HCT116 (cell line): ENCODE measurements around the gene HCN3. TPM values are rescaled to one million over a fixed set of nuclear protein-coding genes. Genes with fewer than 3 reads are reported as not detected.

Experiments
- ATAC-seq: fragments of 200-7000 bp; cut with Tn5 transposase; 2 replicates; pipeline ENCODE4 v1.9.1; 2020; ENCODE audit warnings: mild to moderate bottlenecking, moderate library complexity
- BruUV-seq: library from RNA; stranded (reverse); fragments of 400-500 nt; replicated peaks from 2 replicates; lab custom pipeline; 2021; lab: Mats Ljungman, UMichigan
- CTCF ChIA-PET: fragments of 300-600 bp; sonication (Branson Sonifier 250); formaldehyde crosslinking; loops from one replicate; lab custom pipeline; 2021; ENCODE audit warnings: antibody characterized with exemption; lab: Charles Lee
- POLR2A ChIA-PET: fragments of 300-600, 350-600 bp; sonication (Branson Sonifier 250); formaldehyde crosslinking; loops from one replicate; lab custom pipeline; 2021; ENCODE audit warnings: antibody characterized with exemption; lab: Charles Lee
- RAD21 ChIA-PET, 2 experiments: fragments of 300-600 bp; sonication (Branson Sonifier 250); formaldehyde crosslinking; loops; one replicate each; lab custom pipeline; 2023; ENCODE audit warnings: low total read pairs in 2 of 2; ENCODE audit not compliant: uncharacterized antibody in 2 of 2, unreplicated experiment in 2 of 2, low non-redundant PET in 1 of 2; lab: Charles Lee
- DNase-seq: peaks from one replicate; pipeline ENCODE4 v3.0.0-alpha.2; 2010; ENCODE audit warnings: low read depth, low spot score
- H2AFZ ChIP-seq: fragments of 200-600 bp; shearing (Covaris generic), sonication (generic); 2 replicates; pipeline ENCODE4 v1.6.1; 2017; ENCODE audit warnings: low read depth, mixed run types, mixed read lengths, antibody characterized with exemption, low read length; ENCODE audit not compliant: poor library complexity, severe bottlenecking
- H3K27ac ChIP-seq: 2 replicates; pipeline ENCODE4 v1.5.1; 2012; ENCODE audit warnings: low read depth, low read length
- H3K27me3 ChIP-seq: fragments of 200-600 bp; sonication (generic); 2 replicates; pipeline ENCODE4 v1.6.1; 2016; ENCODE audit warnings: mixed run types, low read length, mixed read lengths; ENCODE audit not compliant: insufficient read depth
- H3K36me3 ChIP-seq, 2 experiments: fragments of 200-500 bp in 1 of 2; fragments of 200-600 bp in 1 of 2; sonication (Bioruptor generic) in 1 of 2; sonication (generic) in 1 of 2; 2 replicates each; pipeline versions ENCODE4 v1.5.1 to v1.6.1; 2014 to 2016; ENCODE audit warnings: low read length in 2 of 2, inconsistent platforms in 1 of 2, mixed read lengths in 1 of 2, mixed run types in 1 of 2; ENCODE audit not compliant: insufficient read depth in 2 of 2, control insufficient read depth in 1 of 2
- H3K4me1 ChIP-seq, 2 experiments: fragments of 200-600 bp in 1 of 2; sonication (generic) in 1 of 2; 2 replicates each; pipeline versions ENCODE4 v1.5.1 to v1.6.1; 2012 to 2017; ENCODE audit warnings: low read length in 2 of 2, inconsistent platforms in 1 of 2, mild to moderate bottlenecking in 1 of 2, mixed read lengths in 1 of 2, mixed run types in 1 of 2, moderate library complexity in 1 of 2; ENCODE audit not compliant: insufficient read depth in 2 of 2, control insufficient read depth in 1 of 2
- H3K4me2 ChIP-seq: fragments of 200-600 bp; sonication (generic); 2 replicates; pipeline ENCODE4 v1.6.1; 2017; ENCODE audit warnings: mixed run types, low read length, mixed read lengths
- H3K4me3 ChIP-seq, 2 experiments: fragments of 200-600 bp in 1 of 2; sonication (generic) in 1 of 2; replicated peaks in 1 of 2; 2 replicates each; pipeline ENCODE4 v1.5.1; 2011 to 2016; ENCODE audit warnings: low read length in 2 of 2, control low read depth in 1 of 2, low read depth in 1 of 2, mild to moderate bottlenecking in 1 of 2, mixed read lengths in 1 of 2, mixed run types in 1 of 2
- H3K79me2 ChIP-seq: fragments of 200-600 bp; sonication (generic); 2 replicates; pipeline ENCODE4 v1.6.1; 2017; ENCODE audit warnings: mild to moderate bottlenecking, mixed run types, low read length, moderate library complexity, mixed read lengths; ENCODE audit not compliant: insufficient read depth
- H3K9ac ChIP-seq: fragments of 200-600 bp; sonication (generic); 2 replicates; pipeline ENCODE4 v1.6.1; 2016; ENCODE audit warnings: low read length, mixed read lengths
- H3K9me2 ChIP-seq: fragments of 200-600 bp; sonication (generic), shearing (Covaris generic); 2 replicates; pipeline ENCODE4 v1.6.1; 2017; ENCODE audit warnings: mixed run types, mild to moderate bottlenecking, moderate library complexity; ENCODE audit not compliant: insufficient read depth
- H3K9me3 ChIP-seq, 2 experiments: fragments of 200-500 bp in 1 of 2; fragments of 200-600 bp in 1 of 2; sonication (Bioruptor generic) in 1 of 2; sonication (generic) in 1 of 2; 2 replicates each; pipeline ENCODE4 v1.6.1; 2014 to 2017; ENCODE audit warnings: low read length in 2 of 2, mixed read lengths in 2 of 2, inconsistent platforms in 1 of 2, low read depth in 1 of 2, mild to moderate bottlenecking in 1 of 2, mixed run types in 1 of 2, moderate library complexity in 1 of 2; ENCODE audit not compliant: control insufficient read depth in 1 of 2, insufficient read depth in 1 of 2
- H4K20me1 ChIP-seq: fragments of 200-600 bp; sonication (generic), shearing (Covaris generic); 2 replicates; pipeline ENCODE4 v1.6.1; 2017; ENCODE audit warnings: mixed run types, mild to moderate bottlenecking, moderate library complexity; ENCODE audit not compliant: insufficient read depth
- CTCF ChIP-seq, 3 experiments: fragments of 200-600 bp in 1 of 3; sonication (generic) in 1 of 3; IDR thresholded peaks in 2 of 3; conservative IDR thresholded peaks in 1 of 3; 2 replicates each; pipeline ENCODE4 v1.5.1; 2012 to 2017; ENCODE audit warnings: low read depth in 2 of 3, low read length in 2 of 3, antibody characterized with exemption in 1 of 3, borderline replicate concordance in 1 of 3, control low read depth in 1 of 3, mild to moderate bottlenecking in 1 of 3, mixed read lengths in 1 of 3, mixed run types in 1 of 3, moderate library complexity in 1 of 3; ENCODE audit not compliant: insufficient read depth in 1 of 3
- MAX ChIP-seq: IDR thresholded peaks from 2 replicates; pipeline ENCODE4 v1.6.1; 2012
- intact Hi-C: fragments of 100-400 bp; cut with micrococcal nuclease; formaldehyde crosslinking; loops from 2 replicates; pipeline ENCODE4 v1.10.0; 2022
- total RNA-seq: library from RNA; stranded (reverse); gene quantifications from one replicate; pipeline ENCODE4 v1.2.1, GENCODE V29; 2021; ENCODE audit not compliant: unreplicated experiment

The HCN3 gene
- total RNA-seq, 1 experiment from 2014 or later, result 8.5 TPM

GRCh38 chr1:155261493-155261851, 15.8 kb upstream of the HCN3 start:
- H3K79me2 ChIP-seq, result peaks cover 17% of the 10 kb centered on the region
- H3K4me2 ChIP-seq, result peak overlapping the region; percentile 93
- H3K36me3 ChIP-seq, result peaks cover 33 to 44% of the 10 kb centered on the region in 2 experiments; a peak in 3 of 4 replicates
- ATAC-seq (peak; percentile 1; the same call in 1 of the 2 replicates), DNase-seq (no peak)
- H2AFZ ChIP-seq, result no peak overlapping the region
- peak overlapping the region; percentile 68 for H3K27ac ChIP-seq
- peak overlapping the region; percentile 68 for H3K9ac ChIP-seq
- peak overlapping the region; percentile 92 to 94 for H3K4me3 ChIP-seq
- intact Hi-C loops, result no loop called here
- H3K4me1 ChIP-seq, result peaks cover 7 to 15% of the 10 kb centered on the region in 2 experiments; a peak in 3 of 4 replicates
- ChIA-PET CTCF (interaction anchor here (1.5 to 1.7 kb wide), 2 partner anchors 10 to 62 kb away, joined by 3 to 13 read pairs; no protein-coding TSS in a partner anchor), POLR2A (interaction anchor here (1.0 to 2.1 kb wide), 2 partner anchors 11 to 12 kb away, joined by 3 to 19 read pairs; partner anchors contain the start of gene CLK2), RAD21 (interaction anchor here in 1 of 2 experiments (1.2 kb wide), 1 partner anchor 11 kb away, joined by 3 read pairs; no protein-coding TSS in a partner anchor)
- BruUV-seq, result no TSS peak
- no peaks in the 10 kb centered on the region for H3K9me3 ChIP-seq
- no peaks in the 10 kb centered on the region for H4K20me1 ChIP-seq
- peak in 2 of 3 experiments; percentile 7 to 27; a peak in 1 of 6 replicates for TF ChIP-seq CTCF (IDR thresholded peaks at IDR 0.05 in 2 of 3, conservative IDR thresholded peaks at IDR 0.05 in 1 of 3; ENCODE audit: borderline replicate concordance in 1 of 3, insufficient read depth in 1 of 3, low read depth in 2 of 3, low read length in 2 of 3)
- no peak for TF ChIP-seq MAX
- no peaks in the 10 kb centered on the region for H3K27me3 ChIP-seq
- no peaks in the 10 kb centered on the region for H3K9me2 ChIP-seq
